Measurements from ENCODE around the gene AJM1. TPM values are rescaled to one million over a fixed set of nuclear protein-coding genes. Genes with fewer than 3 reads are reported as not detected.

AJM1 gene
- total RNA-seq, 1 donor from 2014 or later: 0.51 TPM

- DNase-seq (ENCODE audit: low read depth in 2 of 2): peak; percentile 40 to 80
Observed at GRCh38 chr9:136807281-136808074, 34.8 kb upstream of the AJM1 start, which contains the start of gene RABL6. Gene RABL6 (plus strand): TSS chr9:136807948. CDS start chr9:136808197, 249 bp downstream.

GRCh38 chr9:136808075-136808805, 34.0 kb upstream of the AJM1 start:
- DNase-seq (ENCODE audit: low read depth in 2 of 2): peak in 1 of 2 donors; percentile 38

GRCh38 chr9:136808806-136809158, 33.5 kb upstream of the AJM1 start:
- DNase-seq (ENCODE audit: low read depth in 2 of 2): peak in 1 of 2 donors; percentile 32

GRCh38 chr9:136814725-136815421, 27.4 kb upstream of the AJM1 start:
- no peak for DNase-seq (ENCODE audit: low read depth in 2 of 2)

- DNase-seq (ENCODE audit: low read depth in 2 of 2): no peak
Observed at GRCh38 chr9:136815422-136815782, 26.9 kb upstream of the AJM1 start.

GRCh38 chr9:136820971-136821825, 21.1 kb upstream of the AJM1 start:
- DNase-seq (ENCODE audit: low read depth in 2 of 2): peak in 1 of 2 donors; percentile 35

GRCh38 chr9:136821826-136822544, 20.3 kb upstream of the AJM1 start:
- DNase-seq (ENCODE audit: low read depth in 2 of 2): no peak

GRCh38 chr9:136823136-136824046, 18.9 kb upstream of the AJM1 start:
- no peak for DNase-seq (ENCODE audit: low read depth in 2 of 2)

- no peak for DNase-seq (ENCODE audit: low read depth in 2 of 2)
Observed at GRCh38 chr9:136824496-136825225, 17.6 kb upstream of the AJM1 start.

- no peak for DNase-seq (ENCODE audit: low read depth in 2 of 2)
Observed at GRCh38 chr9:136825295-136826187, 16.7 kb upstream of the AJM1 start.

GRCh38 chr9:136826188-136826541, 16.1 kb upstream of the AJM1 start:
- no peak for DNase-seq (ENCODE audit: low read depth in 2 of 2)

GRCh38 chr9:136826703-136827582, 15.3 kb upstream of the AJM1 start:
- DNase-seq (ENCODE audit: low read depth in 2 of 2): no peak

- DNase-seq (ENCODE audit: low read depth in 2 of 2): no peak
Observed at GRCh38 chr9:136827794-136828473, 14.3 kb upstream of the AJM1 start.

GRCh38 chr9:136828474-136829140, 13.7 kb upstream of the AJM1 start:
- DNase-seq (ENCODE audit: low read depth in 2 of 2): no peak

GRCh38 chr9:136829412-136829811, 12.9 kb upstream of the AJM1 start:
- DNase-seq (ENCODE audit: low read depth in 2 of 2): no peak
